ENCODE data around the gene KCNN3.

KCNN3 gene

DNA sequence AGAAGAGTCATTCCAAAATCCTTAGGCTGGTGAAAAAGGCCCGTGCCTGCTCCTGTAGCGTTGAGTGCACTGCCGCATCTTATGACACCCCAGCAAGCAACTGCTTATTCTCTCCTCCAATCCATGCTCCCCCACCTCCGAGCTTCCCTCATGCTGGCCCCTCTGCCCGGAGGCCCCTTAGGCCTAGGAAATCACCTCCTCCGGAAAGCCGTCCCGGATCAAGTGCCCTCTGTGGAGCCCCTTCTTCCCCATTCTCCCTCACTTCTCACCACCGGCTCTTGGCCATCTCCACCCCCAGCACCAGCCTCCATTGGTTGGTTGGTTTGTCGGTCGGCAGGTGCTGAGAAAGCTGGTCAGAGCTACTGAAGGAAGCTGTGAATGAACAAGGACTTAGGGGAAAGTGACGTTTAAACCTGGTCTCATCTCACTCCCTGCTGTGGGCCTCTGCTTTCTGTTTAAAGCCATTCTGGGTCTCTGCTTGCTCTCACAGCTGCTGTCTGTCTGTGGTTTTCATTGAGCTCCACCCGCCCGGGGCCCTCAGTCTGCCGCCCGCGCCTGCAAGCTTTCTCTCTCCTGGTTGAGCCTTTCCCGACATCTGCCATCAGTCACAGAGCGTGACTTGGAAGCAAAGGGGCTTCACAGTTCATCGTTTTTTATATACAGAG is 122.2 kb downstream of the KCNN3 start:
- DNase-seq: peak; percentile 85

DNA sequence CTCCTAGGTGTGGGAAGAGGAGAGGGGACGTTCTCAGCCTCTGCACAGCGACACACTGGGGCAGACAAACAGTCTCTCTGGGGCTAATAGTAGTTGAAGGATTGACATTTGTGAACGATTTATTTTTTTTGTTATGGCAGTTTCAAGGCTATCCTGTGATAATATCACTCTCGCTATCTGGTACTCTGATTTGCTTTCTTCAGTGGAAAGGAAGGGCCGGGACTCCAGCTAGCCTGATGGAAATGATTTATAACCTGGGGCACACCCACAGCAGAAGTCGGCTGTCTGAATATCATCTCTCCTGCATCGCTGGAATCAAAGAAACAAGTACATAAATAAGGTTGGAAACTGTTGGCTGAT is 122.7 kb downstream of the KCNN3 start:
- no peak for DNase-seq

DNA sequence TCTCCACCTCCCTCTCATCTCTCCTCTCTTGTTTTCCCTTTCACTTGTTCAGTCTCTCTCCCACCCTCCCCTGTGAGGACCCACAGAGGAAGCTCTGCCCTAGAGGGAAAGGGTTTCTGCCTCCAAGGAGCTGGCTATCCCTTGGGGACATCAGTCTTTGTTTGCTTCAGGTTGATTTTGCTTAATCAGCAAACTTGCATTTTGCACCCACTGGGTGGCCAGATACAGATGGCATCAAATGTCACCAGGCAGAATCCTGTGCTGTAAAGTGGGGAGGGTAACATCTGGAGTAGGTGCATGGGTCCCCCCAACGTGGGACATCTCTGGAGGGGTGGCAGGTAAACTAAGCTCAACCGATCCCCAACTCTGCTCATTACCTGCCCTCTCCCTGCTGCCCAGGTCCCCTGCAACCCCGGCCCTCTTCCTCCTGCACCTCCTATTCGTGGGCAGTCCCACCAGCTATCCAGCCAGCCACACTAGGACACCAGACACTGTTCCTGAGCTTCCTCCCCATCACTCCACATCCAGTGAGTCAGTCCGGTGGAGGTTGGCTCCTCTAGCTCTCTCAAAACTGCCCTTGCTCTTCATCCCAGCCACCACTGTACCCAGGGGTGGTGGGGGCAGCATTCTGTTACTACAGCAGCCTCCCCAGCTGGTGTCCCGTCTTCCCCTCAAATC is 123.3 kb downstream of the KCNN3 start:
- DNase-seq: no peak

DNA sequence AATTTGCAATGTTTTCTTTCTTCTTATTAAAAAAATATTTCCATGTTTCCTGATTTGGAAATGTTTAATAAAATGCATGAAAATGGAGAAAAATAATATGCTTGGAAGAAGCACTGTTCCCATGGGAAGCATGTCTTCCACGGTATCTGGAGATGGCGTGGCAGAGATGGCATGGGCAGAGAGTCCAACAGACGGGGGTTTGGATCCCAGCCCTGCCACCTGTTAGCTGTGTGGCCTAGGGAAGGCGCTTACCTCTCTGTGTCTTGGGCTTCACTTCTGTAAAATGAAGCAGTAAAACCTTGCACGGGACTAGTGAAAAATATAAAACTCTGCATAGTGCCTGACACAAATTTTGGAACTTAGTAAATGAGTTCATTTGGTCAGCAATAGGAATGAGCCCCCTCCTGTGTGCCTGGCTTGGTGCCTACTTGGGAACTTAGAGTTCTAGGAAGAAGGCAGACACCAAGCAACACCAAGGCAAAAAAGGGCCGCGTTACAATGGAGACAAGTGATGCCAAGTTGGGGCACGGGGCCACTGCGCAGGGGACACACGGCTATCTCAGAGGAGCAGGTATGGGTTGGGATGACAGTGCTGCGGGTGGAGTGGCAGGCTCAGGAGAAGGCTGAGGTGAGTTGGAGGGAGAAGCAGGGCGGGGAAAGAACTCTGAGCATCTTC is 124.2 kb downstream of the KCNN3 start:
- DNase-seq: no peak

DNA sequence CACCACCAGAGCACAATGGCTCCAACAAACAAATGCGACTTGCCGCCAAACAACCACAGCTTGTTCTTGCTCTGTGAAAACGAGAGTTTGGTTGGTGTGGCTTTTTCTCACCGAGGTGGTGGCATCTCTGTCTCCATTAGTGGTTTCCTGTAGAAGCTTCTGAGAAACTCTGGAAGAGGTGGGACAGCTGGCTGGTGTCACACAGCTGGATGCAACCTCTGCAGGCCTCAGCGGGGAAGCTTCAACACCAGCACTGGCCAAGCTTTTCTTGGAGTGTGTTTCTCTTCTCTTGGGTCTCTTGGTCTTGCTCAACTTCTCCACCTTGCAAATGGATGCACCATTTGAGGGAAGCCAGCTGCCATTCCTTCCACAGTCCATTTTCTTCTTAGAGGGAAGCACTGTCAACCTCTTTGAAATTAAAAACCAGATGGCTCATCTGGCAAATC is 124.8 kb downstream of the KCNN3 start:
- no peak for DNase-seq

DNA sequence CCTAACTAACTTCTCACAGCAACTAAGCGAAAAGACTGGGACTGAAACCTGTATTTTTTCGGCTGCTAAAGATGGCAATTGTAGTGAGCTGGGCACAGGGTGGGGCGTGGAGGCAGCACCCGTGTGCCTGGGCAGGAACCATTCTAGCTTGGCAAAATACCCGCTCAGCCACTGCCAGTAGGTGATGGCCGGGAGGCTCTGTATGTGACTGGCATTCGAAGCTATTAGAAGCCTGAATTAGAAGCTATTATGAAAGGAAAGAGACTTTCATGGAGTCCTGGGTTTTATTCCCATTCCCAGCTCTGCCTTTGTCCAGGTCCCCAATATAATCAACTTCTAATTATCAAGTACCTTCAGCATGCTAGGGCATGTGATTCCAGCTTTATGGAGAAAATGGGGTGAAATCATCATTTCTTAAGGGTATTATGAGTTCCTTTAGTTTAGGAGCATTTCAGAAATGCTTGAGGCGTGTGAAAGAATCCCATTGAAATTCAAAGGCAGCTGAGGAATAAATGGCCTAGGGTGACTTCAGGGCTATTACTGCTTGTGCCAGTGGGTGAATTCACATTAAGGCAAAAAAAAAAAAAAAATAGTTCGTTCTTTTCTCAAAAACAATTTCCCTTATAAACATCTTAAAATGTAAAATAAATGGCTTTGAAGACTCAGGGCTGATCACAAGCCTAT is 125.6 kb downstream of the KCNN3 start:
- no peak for DNase-seq

DNA sequence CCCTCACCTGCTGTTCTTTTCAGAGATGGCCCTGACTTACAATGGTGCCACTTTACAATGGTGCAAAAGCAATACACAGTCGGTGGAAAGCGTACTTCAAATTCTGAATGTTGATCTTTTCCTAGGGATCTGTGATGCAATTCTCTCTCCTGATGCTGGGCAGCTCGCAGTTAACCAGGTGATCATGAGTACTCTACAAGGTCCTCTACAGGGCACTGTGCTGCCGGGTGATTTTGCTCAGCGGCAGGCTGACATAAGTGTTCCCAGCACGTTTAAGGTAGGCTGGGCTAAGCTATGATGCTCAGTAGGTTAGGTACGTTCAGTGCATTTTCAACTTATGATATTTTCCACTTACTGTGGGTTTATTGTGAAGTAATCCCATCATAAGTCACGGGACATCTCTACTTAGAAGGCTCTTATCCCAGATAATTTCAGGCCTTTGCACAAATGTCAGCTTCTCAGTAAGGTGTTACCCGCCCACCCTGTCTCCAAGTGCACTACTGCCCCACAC is 126.5 kb downstream of the KCNN3 start:
- DNase-seq: no peak

DNA sequence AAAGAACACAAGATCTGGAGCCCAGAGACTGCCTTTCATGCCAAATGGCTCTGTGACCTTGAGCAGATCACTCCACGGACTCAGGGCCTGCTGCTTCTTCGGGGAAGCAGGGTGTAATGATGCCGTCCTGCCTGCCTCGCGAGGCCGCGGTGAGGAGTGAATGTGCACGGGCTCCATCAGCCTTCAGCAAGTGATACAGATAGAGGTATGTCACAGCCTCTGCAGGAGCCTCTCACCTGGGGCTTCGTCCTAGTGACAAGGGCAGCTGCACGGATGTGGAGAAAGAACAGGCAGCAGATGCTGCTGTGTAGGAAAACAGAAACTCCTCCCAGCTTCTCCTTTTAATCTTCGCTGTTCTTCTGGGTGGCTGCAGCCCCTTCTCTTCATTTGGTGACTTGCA is 127.5 kb downstream of the KCNN3 start:
- DNase-seq: no peak

DNA sequence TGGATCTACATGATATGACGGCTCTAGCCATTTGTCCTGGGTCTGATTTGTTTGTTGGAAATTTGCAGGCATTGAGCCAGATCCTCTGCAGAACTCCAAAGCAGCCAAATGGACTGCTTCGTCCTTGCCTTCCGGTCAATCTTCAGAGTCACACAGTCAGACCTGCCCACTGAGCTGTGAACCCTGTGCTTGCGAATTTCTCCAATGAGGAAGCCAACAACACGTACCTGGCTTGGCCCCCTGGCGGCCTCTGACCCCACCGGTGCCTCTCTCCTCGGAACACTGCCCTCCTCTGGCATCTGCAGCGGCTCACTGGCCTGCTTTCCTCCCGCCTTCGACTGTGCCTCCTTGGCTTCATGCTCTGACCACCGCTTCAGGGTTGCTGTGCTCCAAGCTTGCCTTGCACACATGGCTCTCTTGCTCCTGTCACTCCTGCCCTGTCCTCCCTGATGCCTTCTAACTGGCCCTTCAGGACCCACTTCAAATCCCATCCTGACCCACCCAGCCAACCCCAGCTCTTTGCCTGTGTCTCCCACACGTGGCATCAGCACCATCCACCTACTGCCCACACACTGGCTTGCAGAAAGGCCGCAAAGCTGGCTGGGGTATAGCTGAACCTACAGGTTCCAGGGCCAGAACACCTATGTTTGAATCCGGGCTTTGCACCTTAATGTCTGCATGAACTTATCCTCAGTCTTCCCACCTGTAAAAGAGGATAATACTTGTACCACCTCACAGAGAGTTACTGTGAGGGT is 128.2 kb downstream of the KCNN3 start:
- no peak for DNase-seq

DNA sequence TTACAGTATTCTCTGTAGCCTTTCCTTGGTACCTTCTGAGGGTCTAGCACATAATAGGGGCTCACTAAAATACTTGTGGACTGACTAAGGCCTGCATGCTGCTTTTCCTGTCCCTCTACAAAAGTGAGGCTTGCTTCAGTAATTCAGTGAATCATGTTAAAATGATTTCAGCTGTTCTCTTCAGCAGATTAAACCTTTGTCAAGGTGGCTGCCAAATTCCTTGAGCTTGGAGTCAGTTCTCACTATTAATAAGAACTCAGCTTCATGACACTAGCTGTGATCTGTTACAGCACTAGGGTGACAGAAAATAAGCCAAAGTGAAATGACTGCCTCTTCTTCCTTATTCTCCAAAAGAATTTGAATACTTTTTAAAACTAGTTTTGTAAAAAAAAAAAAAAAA is 128.8 kb downstream of the KCNN3 start:
- no peak for DNase-seq

DNA sequence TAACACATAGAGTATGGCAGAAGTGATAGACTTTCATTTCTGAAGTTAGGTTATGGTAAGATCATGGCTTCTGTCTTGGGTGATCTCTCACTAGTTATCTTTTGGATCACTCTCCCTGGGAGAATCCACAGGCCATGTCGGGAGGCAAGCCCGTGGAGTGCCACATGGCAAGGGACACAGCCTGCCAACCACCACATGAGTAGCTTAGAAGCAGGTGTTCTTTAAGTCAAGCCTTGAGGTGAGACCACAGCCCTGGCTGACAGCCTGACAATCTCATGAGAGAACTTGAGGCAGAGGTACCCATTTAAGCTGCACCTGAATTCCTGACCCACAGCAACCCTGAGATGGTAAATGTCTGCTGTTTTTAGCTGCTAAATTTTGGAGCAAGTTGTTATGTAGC is 130.4 kb downstream of the KCNN3 start:
- DNase-seq: no peak

DNA sequence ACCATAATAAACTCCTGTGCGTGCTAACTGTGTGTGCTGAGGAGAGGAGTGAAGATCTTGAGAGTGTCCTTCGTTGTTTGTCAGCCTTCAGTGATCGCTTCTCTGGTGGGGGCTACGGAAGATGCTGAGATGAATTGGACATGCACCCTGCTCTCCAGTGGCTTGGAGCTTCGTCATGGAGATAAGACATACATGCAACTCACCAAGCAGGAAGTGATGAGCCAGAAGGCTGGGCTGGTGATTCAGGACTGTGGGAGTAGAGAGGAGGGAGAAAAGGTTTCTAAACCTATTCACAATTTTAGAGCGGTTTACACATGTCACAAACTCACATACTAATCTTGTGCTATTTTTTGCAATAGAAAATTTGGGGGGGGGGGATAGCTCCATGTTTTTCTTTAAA is 133.2 kb downstream of the KCNN3 start:
- no peak for DNase-seq

DNA sequence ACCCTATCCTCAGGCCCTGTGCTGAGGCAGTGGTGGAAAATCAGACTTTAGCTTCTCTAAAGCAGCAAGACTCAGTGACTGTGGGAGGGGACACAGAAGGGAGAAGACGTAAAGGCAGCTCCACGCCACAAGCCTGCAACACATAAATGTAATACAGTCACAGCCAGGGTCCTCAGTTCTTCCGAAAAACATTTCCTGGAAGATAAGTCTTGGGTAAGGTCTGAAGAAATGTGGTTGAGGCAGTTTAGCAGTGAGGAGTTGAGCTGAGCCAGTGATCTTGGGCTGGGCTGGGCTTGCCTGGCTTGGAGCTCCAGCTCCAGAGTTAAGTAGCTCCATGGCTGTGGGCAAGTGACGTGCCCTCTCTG is 134.3 kb downstream of the KCNN3 start:
- no peak for DNase-seq

DNA sequence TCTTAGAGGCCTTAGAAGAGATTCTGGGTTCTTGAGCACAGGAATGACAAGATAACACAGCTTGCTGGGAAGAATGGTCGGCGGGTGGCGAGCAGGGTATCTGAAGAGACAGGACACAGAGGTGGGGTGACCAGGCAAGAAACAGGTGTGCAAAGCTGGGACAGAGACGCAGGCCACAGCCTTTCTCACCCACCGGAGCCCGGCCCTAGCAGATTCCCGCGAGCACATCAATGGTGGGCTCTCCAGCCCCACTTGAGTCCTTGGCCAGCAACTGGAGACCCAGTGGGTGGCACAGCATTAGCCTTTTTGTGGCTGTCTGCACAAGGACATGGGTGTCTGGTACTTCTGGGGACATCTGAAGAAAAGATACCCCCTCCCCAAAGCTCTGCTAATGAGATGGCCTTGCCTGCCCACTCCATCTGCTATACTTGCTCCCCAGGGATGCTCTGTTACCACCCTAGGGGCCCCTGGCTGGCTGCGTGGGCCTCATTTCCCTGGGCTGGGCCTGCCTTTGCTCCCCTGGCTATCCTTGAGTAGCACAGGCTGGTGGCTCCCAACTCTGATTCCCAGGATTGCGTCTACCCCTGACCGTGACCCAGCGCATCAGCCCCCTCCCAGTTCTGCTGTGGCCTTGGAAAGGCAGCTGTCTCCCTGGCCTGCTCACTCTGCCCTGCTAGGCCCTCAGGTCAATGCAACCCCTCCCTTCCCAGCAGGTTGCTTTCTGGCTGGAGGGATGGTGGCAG is 134.8 kb downstream of the KCNN3 start:
- DNase-seq: no peak

DNA sequence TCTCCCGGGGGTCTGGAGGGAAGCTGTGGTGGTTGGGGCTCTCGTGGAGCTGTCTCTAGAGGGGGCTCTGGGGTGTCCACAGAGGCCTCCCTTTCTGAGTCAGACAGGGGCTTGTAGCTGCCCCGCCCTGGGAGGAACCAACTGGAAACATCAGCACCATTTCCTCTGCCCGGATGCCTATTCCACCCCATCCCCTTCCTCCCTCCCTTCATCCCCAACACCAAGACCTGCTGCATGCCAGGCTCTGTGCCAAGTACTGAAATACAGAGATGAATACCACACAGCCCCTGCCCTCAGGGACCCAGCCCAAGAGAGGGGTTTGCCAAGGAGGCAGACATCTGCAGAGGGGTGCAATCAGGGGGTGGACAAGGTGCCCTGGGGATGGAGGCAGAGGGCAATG is 136.5 kb downstream of the KCNN3 start:
- DNase-seq: no peak

DNA sequence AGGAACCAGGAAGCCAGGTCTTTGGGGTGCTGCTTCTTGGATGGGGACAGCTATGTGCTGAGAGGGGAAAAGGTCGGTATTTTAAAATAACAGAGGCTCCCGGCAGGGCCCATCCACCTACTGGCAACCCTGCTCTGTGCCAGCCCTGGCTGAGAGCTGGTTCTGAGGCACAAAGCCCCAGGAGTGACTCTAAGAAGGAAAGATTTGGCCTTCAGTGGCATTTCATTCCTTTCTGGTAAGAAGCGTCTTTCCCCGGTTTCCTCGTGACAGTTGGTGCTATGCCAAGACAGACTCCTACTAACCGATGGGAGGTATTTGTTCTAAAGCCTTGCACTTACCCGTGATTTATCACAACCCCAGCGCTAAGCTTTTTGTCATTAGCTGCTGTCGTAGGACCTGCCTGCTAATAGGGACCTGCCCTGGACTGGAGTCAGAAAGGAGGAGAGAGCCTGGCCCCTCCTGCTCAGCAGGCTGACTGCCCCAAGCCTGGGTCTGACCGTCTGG is 139.0 kb downstream of the KCNN3 start:
- no peak for DNase-seq

DNA sequence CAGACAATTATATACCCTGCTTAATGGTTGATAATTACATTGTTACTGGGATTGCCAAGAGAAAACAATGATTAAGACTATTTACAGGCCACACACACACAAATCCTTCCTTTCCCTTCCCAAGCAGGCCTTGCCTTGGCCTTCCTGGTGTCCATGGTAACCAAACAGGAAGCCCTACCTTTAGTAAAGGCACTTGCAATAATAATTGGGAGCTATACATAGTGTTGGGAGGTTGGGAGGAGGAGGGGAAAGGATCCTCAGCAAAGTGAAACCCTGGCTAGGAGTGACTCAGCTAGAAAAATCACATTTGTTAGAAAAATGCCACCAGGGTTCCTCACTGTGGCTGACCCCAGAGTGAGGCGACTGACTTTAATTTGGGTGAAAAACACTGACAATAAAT is 139.8 kb downstream of the KCNN3 start:
- no peak for DNase-seq

DNA sequence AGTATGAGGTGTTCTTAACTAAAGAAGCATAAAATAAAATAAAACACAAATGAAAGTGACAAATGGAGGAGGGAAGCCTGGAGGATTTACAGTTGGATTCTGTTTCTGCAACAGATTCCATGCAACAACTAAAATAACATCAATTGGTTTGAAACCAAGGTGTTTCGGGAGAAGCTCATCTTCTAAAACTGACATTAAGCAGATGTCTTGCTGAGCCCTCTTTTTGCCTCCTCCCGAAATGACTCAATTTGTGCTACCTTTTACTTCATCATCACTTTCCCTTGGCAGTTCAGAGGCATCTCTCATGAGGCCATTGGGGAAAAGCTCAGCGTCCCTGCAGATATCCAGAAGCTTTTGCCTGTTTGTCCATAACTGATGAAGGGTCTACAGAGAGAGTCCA is 140.5 kb downstream of the KCNN3 start:
- DNase-seq: no peak

DNA sequence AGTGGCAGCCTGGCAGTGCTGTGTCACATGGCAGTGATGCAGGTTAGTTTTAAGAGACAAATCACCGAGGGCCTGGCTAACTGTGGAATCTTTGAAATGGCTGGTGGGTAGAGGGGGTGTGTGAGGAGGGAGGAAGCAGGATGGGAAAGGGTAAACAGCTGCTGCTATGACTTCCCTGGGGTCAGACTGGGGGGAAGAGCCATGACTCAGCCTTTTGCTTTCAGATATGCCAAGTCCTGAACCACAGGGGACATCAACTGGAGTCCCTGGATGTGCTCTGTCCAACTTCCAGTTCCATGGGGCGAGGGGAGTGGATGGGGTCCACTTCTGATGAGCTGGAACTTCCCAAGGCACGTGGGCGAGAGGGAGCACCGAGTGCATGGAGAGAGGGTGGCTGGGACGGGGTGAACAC is 141.0 kb downstream of the KCNN3 start:
- no peak for DNase-seq

DNA sequence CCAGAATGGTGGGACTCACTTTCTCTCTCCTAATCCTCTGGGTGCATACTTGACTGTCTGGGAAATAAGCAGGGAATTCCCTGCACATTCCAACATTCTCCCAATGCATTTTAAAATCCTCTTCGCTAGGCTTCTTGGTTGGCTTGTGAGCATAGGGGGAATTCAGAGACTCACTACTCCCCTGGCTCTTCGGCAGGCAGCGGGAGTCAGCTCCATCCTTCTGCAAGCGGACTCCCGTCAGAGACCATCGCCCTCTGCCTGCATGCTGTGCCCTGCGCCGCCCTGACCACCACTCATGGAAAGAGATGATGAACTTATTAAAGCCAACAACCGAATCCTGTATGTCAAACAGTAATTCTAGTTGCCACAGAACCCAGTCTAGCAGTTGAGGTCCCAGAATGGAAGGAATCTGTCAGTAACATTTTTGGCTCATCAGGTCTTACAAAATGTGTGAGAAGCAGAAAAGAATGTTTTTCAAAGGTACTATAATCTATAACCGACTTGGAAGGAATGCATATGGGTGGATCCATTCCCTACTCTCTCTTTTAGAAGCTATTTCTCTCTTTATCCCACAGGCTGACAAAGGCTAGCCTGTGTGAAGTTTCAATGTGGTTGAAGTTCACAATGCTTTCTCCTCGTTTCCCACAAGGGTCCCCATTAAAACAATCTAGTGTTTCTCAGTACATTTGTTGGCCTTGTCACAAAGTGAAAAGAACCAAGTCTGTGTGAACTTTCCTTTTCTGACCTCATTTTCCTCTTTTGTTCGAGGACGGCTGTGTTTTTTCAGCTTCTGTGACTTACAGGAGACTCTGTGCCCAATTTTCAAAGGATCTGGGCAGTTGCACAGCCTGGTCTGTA is 143.0 kb downstream of the KCNN3 start:
- no peak for DNase-seq

DNA sequence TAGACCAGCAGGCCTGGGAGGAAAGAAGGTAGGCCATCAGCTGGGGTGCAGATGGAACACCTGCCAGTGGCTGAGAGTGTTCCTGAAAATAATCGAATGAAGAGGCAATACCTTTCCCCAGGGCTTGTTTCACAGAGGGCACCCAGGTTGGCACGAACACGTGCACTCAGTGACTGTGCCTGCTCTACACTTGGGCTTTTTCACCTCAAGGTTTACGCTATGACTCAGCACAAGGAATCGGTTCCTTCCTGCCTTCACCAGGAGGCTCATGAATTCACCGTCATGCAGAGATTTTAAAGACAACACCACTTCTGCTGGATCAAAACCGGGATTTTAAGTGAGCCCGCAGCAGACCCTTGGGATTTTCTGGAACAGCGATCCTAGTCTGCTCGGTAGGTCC is 143.6 kb downstream of the KCNN3 start:
- DNase-seq: no peak

Measured in eye (tissue), 1 donor.